Tibial artery (tissue), 4 donors: ENCODE data around the gene KLHL6.

Source experiments
- DNase-seq, 2 donors: peaks; one replicate each; pipeline ENCODE4 v3.0.0-alpha.2; 2019
- H3K27ac ChIP-seq, 2 donors: fragments of 200-600 bp; sonication (generic) in 1 of 2; 1 replicate in 1 of 2; 2 replicates in 1 of 2; pipeline ENCODE4 v1.5.1; 2018 to 2019; ENCODE audit warnings: mild to moderate bottlenecking in 1 of 2
- H3K27me3 ChIP-seq, 2 donors: fragments of 200-600 bp; sonication (generic) in 1 of 2; one replicate each; pipeline versions ENCODE4 v1.5.1 to v1.6.0; 2016 to 2019
- H3K36me3 ChIP-seq, 3 donors: fragments of 200-600 bp; sonication (generic) in 2 of 3; one replicate each; pipeline ENCODE4 v1.5.1; 2016 to 2019; ENCODE audit warnings: mild to moderate bottlenecking in 2 of 3
- H3K4me1 ChIP-seq, 4 donors: fragments of 200-600 bp; sonication (generic) in 2 of 4; 1 replicate in 3 of 4; 2 replicates in 1 of 4; pipeline ENCODE4 v1.5.1; 2016 to 2019
- H3K4me3 ChIP-seq, 2 donors: fragments of 200-600 bp; sonication (generic) in 1 of 2; 1 replicate in 1 of 2; 2 replicates in 1 of 2; pipeline ENCODE4 v1.5.1; 2018 to 2019; ENCODE audit warnings: mild to moderate bottlenecking in 2 of 2
- H3K9me3 ChIP-seq, 3 donors: fragments of 200-600 bp; sonication (generic) in 1 of 3; one replicate each; pipeline ENCODE4 v1.5.1; 2016 to 2019
- CTCF ChIP-seq, 2 experiments: fragments of 200-600 bp in 1 of 2; fragments of 450-650 bp in 1 of 2; IDR thresholded peaks; one replicate each; pipeline ENCODE4 v1.5.1; 2017 to 2019; ENCODE audit warnings: antibody characterized with exemption in 2 of 2, mild to moderate bottlenecking in 1 of 2, moderate library complexity in 1 of 2
- intact Hi-C: fragments of 100-400 bp; cut with DNase I; formaldehyde crosslinking; loops from one replicate; pipeline ENCODE4 v1.15.0; 2023; ENCODE audit warnings: low total_unique reads

Gene KLHL6

DNA sequence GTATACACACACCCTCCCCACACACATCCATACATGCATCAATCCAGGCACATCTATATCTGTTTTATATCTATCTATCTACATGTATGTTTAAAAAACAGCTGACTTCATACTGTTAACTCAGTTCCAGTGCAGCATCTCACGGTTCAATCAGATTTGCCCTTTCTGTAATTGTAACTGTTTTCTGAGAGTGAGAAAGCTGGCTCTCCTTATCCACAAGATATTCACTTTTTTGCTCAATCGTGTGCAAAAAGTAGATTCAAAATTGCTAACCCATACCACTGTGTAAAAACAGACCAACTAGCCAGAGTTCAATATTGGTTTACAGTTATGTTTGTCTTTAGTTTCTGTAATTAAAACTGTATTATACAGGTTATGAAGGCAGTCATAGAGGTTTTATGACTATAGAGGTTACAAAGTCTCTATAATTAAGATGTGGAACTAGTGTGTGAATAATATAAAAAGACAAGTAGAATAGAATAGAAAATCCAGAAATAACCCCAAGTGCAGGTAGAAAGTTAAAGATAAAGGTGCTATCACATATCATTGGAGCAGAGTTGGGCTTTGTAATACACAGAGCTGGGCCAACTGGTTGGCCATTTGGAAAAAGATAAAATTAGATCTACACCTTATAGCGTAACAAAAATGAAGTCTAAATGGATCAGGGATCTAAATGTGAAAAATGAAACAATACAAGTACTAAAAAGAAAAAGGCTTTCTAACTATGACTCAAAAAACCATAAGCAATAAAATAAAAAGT, 107.0 kb downstream of the KLHL6 start:
- TF ChIP-seq CTCF (IDR thresholded peaks at IDR 0.05): no peak
- no peak for DNase-seq
- no peak overlapping the region for H3K27ac ChIP-seq
- H3K4me3 ChIP-seq: peak overlapping the region; percentile 73 to 91
- H3K36me3 ChIP-seq: peaks cover 0 to 12% (median 6%) of the 10 kb centered on the region in 3 donors
- H3K4me1 ChIP-seq: peaks cover 0 to 11% (median 11%) of the 10 kb centered on the region in 4 donors
- no peaks in the 10 kb centered on the region for H3K27me3 ChIP-seq
- intact Hi-C loops: no loop called here
- peaks cover 0 to 7% (median 3%) of the 10 kb centered on the region in 3 donors for H3K9me3 ChIP-seq

DNA sequence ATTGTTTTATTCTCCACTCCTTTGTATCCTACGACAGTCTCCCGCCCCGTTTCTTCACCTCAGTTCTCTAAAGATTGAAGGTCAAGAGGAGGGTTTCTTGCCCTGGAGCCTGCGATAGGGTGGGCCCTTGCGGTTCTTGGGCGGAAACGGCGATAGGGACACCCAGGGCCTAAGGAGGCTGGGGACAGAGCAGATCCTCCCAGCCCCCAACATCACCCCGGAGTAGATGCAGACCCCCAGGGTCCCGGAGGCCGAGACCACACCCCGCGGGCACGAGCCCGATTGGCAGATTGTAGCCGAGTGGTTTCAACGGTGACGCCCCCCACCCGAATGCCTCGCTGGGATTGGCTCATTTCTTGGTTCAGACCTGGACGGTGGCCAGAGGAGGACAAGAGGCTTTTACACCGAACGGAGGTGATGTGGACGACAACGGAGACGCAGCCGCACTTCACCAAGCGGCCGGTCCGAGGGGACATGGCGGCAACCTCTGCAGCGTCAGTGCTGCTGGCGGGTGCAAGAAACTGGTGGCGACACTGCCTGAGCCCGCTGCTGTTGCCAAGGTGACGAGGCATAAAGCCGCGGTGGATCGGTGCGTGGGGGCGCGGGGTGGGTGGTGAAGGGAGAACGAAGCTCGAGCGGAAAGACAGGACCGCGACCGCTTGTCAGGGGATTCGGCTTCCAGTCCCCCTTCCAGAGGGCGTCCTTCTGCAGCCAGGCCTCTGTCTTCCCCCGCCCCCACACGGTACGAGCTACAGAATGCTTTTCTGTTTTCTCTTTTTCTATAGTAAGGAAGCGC, 108.1 kb downstream of the KLHL6 start:
- peaks cover 0 to 11% (median 11%) of the 10 kb centered on the region in 4 donors for H3K4me1 ChIP-seq
- peak; percentile 79 to 80 for DNase-seq
- peaks cover 0 to under 1% (median under 1%) of the 10 kb centered on the region in 3 donors for H3K36me3 ChIP-seq
- peaks cover 0 to 12% (median 7%) of the 10 kb centered on the region in 3 donors for H3K9me3 ChIP-seq
- peak overlapping the region; percentile 70 to 75 for H3K27ac ChIP-seq
- no peaks in the 10 kb centered on the region for H3K27me3 ChIP-seq
- peak overlapping the region; percentile 73 to 91 for H3K4me3 ChIP-seq
- TF ChIP-seq CTCF (IDR thresholded peaks at IDR 0.05): no peak
- intact Hi-C loops: no loop called here

DNA sequence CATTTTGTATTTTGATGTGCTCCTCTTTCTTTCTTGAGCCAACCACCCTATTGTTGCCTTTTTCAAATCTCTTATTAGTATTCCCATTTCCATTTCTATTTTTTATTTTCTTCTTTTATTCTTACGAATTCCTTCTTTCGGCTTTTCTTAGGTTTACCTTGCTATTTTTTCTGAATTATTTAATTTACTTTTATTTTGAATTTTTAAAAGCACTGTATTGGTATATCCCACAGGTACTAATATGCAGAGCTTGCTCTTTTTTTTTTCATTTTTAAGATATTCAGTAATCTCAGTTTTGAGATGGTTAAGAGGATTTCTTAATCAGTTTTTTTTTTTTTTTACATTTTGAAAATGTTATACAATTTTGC, 108.7 kb downstream of the KLHL6 start:
- no peak for TF ChIP-seq CTCF (IDR thresholded peaks at IDR 0.05)
- H3K9me3 ChIP-seq: peaks cover 0 to 12% (median 7%) of the 10 kb centered on the region in 3 donors
- no peaks in the 10 kb centered on the region for H3K36me3 ChIP-seq
- intact Hi-C loops: no loop called here
- H3K27me3 ChIP-seq: no peaks in the 10 kb centered on the region
- no peak for DNase-seq
- peak overlapping the region; percentile 73 to 91 for H3K4me3 ChIP-seq
- peaks cover 0 to 11% (median 11%) of the 10 kb centered on the region in 4 donors for H3K4me1 ChIP-seq
- peak overlapping the region; percentile 70 to 75 for H3K27ac ChIP-seq

GRCh38 chr3:183444748-183445147, 110.8 kb downstream of the KLHL6 start:
- Histone ChIP-seq H3K27me3 (no peaks in the 10 kb centered on the region), H3K4me1 (peaks cover 0 to 11% (median 10%) of the 10 kb centered on the region in 4 donors), H3K27ac (no peak overlapping the region), H3K4me3 (no peak overlapping the region), H3K9me3 (peaks cover 0 to 12% (median 7%) of the 10 kb centered on the region in 3 donors), H3K36me3 (no peaks in the 10 kb centered on the region)
- no peak for TF ChIP-seq CTCF (IDR thresholded peaks at IDR 0.05)
- intact Hi-C loops: no loop called here
- DNase-seq: no peak

DNA sequence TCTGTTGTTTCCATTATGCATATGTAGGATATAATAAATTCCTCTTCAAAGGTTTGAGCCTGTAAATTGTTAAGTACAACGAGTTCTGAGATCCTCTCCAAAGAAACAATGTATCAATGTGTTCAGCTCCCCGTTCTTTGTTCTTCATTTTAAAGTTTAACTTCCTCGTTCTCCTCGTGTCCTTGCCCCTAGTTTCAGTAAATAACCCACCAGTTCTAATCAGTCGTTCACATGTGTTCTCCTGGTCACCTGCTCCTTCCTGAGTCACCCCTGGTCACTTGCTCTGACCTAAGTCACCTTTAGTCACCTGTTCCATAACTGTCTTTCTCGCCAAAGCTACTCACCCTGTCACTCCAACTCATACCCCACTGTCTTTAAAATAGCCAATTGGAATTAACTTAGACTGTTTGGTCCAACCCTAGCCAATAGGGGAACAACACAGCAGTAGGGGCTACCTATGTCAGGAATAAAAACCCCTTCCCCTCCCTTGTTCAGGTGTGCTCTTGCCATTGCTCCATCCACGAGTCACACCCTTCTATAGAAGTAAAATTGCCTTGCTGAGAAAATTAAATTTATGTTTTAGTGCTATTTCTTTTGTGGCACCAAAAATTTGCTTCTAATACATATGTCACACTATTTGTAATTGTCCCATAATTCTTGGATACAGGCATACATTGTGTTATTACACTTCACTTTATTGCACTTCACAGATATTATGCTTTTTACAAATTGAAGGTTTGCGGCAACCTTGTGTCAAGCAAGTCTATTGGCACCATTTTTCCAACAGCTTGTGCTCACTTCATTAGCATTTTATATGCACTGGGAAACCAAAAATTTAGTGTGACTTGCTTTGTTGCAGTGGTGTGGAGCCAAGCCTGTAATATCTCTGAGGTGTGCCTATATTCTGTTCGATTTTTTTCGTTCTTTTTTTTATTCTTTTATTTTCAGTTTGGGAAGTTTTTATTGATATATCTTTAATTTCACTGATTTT, 111.8 kb downstream of the KLHL6 start:
- Histone ChIP-seq H3K4me1 (peaks cover 0 to 8% (median 7%) of the 10 kb centered on the region in 4 donors), H3K9me3 (peaks cover 0 to 12% (median 7%) of the 10 kb centered on the region in 3 donors), H3K27ac (no peak overlapping the region), H3K27me3 (no peaks in the 10 kb centered on the region), H3K4me3 (no peak overlapping the region), H3K36me3 (no peaks in the 10 kb centered on the region)
- no peak for DNase-seq
- TF ChIP-seq CTCF (IDR thresholded peaks at IDR 0.05): no peak
- intact Hi-C loops: no loop called here
